H1 (cell line): Measurements from ENCODE around the gene TUBGCP4. TPM values are rescaled to one million over a fixed set of nuclear protein-coding genes. Genes with fewer than 3 reads are reported as not detected.

ENCODE experiments used
- CTCF ChIA-PET: fragments of 300-600 bp; sonication (Branson Sonifier 250); formaldehyde crosslinking; loops from one replicate; lab custom pipeline; 2021; ENCODE audit not compliant: partially characterized antibody; lab: Charles Lee
- POLR2A ChIA-PET: fragments of 300-600 bp; sonication (Branson Sonifier 250); formaldehyde crosslinking; loops from one replicate; lab custom pipeline; 2021; ENCODE audit warnings: inconsistent platforms; ENCODE audit not compliant: partially characterized antibody; lab: Charles Lee
- DNase-seq, 2 experiments: peaks; one replicate each; pipeline versions ENCODE4 v3.0.0 to v3.0.0-alpha.2; 2010 to 2022; ENCODE audit warnings: low spot score in 2 of 2, low read depth in 1 of 2, mixed read lengths in 1 of 2
- FAIRE-seq: peaks from 2 replicates; lab custom pipeline; 2011; peaks lifted over from hg19 to GRCh38; lab: Jason Lieb, UNC
- H2AFZ ChIP-seq: 2 replicates; pipeline ENCODE4 v1.8.1; 2012; ENCODE audit warnings: low read length, inconsistent platforms
- H2AK5ac ChIP-seq: 2 replicates; pipeline ENCODE4 v1.6.1; 2013; ENCODE audit warnings: low read depth, low read length
- H2BK120ac ChIP-seq: replicated peaks from 2 replicates; pipeline ENCODE3; 2013; ENCODE audit warnings: low read depth, low read length, inconsistent platforms
- H2BK12ac ChIP-seq: 2 replicates; pipeline ENCODE4 v1.6.1; 2013; ENCODE audit warnings: low read depth, low read length
- H2BK15ac ChIP-seq: 2 replicates; pipeline ENCODE4 v1.6.1; 2013; ENCODE audit warnings: low read length
- H2BK20ac ChIP-seq: 2 replicates; pipeline ENCODE4 v1.6.1; 2013; ENCODE audit warnings: low read length
- H2BK5ac ChIP-seq: 2 replicates; pipeline ENCODE4 v1.6.1; 2013; ENCODE audit warnings: low read depth, low read length
- H3K14ac ChIP-seq: 2 replicates; pipeline ENCODE4 v1.6.1; 2013; ENCODE audit warnings: inconsistent platforms; ENCODE audit not compliant: insufficient read length
- H3K18ac ChIP-seq: 2 replicates; pipeline ENCODE4 v1.6.1; 2013; ENCODE audit warnings: low read length; ENCODE audit errors: extremely low read depth
- H3K23ac ChIP-seq: 2 replicates; pipeline ENCODE4 v1.6.1; 2013; ENCODE audit warnings: inconsistent platforms; ENCODE audit not compliant: insufficient read length
- H3K23me2 ChIP-seq: 2 replicates; pipeline ENCODE4 v1.6.1; 2013; ENCODE audit warnings: low read depth, low read length
- H3K27ac ChIP-seq: 2 replicates; pipeline ENCODE4 v1.6.1; 2011; ENCODE audit warnings: low read depth, low read length, inconsistent platforms
- H3K27me3 ChIP-seq, 4 experiments: replicated peaks in 1 of 4; 1 replicate in 1 of 4; 2 replicates in 3 of 4; pipeline versions ENCODE4 v1.6.1 to v1.8.1; 2011 to 2013; ENCODE audit warnings: low read length in 3 of 4, mild to moderate bottlenecking in 3 of 4, inconsistent platforms in 2 of 4, mixed read lengths in 2 of 4, moderate library complexity in 1 of 4; ENCODE audit not compliant: control insufficient read depth in 3 of 4, insufficient read depth in 3 of 4; ENCODE audit errors: extremely low read depth in 1 of 4
- H3K36me3 ChIP-seq, 4 experiments: 2 replicates each; pipeline versions ENCODE4 v1.6.1 to v1.8.1; 2011 to 2013; ENCODE audit warnings: mild to moderate bottlenecking in 4 of 4, low read length in 3 of 4, moderate library complexity in 2 of 4, control low read depth in 1 of 4, inconsistent platforms in 1 of 4; ENCODE audit not compliant: insufficient read depth in 4 of 4, control insufficient read depth in 2 of 4
- H3K4ac ChIP-seq: replicated peaks from 2 replicates; pipeline ENCODE3; 2013; ENCODE audit warnings: low read length, low read depth, mixed read lengths, inconsistent platforms; ENCODE audit not compliant: insufficient read length
- H3K4me1 ChIP-seq, 4 experiments: replicated peaks in 1 of 4; 1 replicate in 1 of 4; 2 replicates in 3 of 4; pipeline versions ENCODE4 v1.6.1 to v1.8.1; 2011 to 2013; ENCODE audit warnings: low read length in 3 of 4, inconsistent platforms in 2 of 4, mixed read lengths in 1 of 4; ENCODE audit not compliant: insufficient read depth in 4 of 4, control insufficient read depth in 3 of 4
- H3K4me2 ChIP-seq, 2 experiments: 2 replicates each; pipeline versions ENCODE4 v1.6.1 to v1.8.1; 2011 to 2013; ENCODE audit warnings: low read depth in 2 of 2, low read length in 2 of 2, control low read depth in 1 of 2, inconsistent platforms in 1 of 2, mild to moderate bottlenecking in 1 of 2; ENCODE audit not compliant: insufficient read depth in 1 of 2
- H3K4me3 ChIP-seq, 4 experiments: fragments of 200-600, 300-600 bp in 1 of 4; sonication (generic), shearing (Covaris generic), sonication (Bioruptor Twin) in 1 of 4; 2 replicates each; pipeline versions ENCODE4 v1.5.1 to v1.8.1; 2011 to 2016; ENCODE audit warnings: low read length in 4 of 4, low read depth in 3 of 4, control low read depth in 2 of 4, inconsistent platforms in 2 of 4, mild to moderate bottlenecking in 2 of 4, mixed read lengths in 1 of 4, moderate library complexity in 1 of 4; ENCODE audit not compliant: insufficient read depth in 2 of 4; ENCODE audit errors: extremely low read depth in 1 of 4
- H3K56ac ChIP-seq: replicated peaks from 2 replicates; pipeline ENCODE3; 2013; ENCODE audit warnings: low read depth, mild to moderate bottlenecking, mixed read lengths, low read length, inconsistent platforms; ENCODE audit not compliant: insufficient read length
- H3K79me1 ChIP-seq: 2 replicates; pipeline ENCODE4 v1.6.1; 2013; ENCODE audit warnings: low read depth, low read length, control low read depth
- H3K79me2 ChIP-seq, 2 experiments: 2 replicates each; pipeline versions ENCODE4 v1.6.1 to v1.8.1; 2012 to 2013; ENCODE audit warnings: low read length in 2 of 2, mild to moderate bottlenecking in 2 of 2, inconsistent platforms in 1 of 2; ENCODE audit not compliant: insufficient read depth in 2 of 2, control insufficient read depth in 1 of 2
- H3K9ac ChIP-seq, 4 experiments: replicated peaks in 1 of 4; 1 replicate in 1 of 4; 2 replicates in 3 of 4; pipeline versions ENCODE4 v1.6.1 to v1.8.1; 2011 to 2013; ENCODE audit warnings: low read depth in 3 of 4, low read length in 3 of 4, control low read depth in 2 of 4, mild to moderate bottlenecking in 2 of 4, moderate library complexity in 2 of 4, inconsistent platforms in 1 of 4; ENCODE audit errors: extremely low read depth in 1 of 4
- H3K9me3 ChIP-seq, 2 experiments: 2 replicates each; pipeline versions ENCODE4 v1.6.1 to v1.8.1; 2012 to 2013; ENCODE audit warnings: mild to moderate bottlenecking in 2 of 2, moderate library complexity in 2 of 2, control low read depth in 1 of 2, inconsistent platforms in 1 of 2, low read depth in 1 of 2, low read length in 1 of 2, mixed read lengths in 1 of 2; ENCODE audit not compliant: insufficient read depth in 2 of 2
- H4K20me1 ChIP-seq, 2 experiments: replicated peaks in 1 of 2; 2 replicates each; pipeline versions ENCODE3 to v1.8.1; 2011 to 2013; ENCODE audit warnings: inconsistent platforms in 2 of 2, low read length in 2 of 2, mild to moderate bottlenecking in 1 of 2; ENCODE audit not compliant: insufficient read depth in 2 of 2, control insufficient read depth in 1 of 2
- H4K5ac ChIP-seq: 2 replicates; pipeline ENCODE4 v1.6.1; 2013; ENCODE audit warnings: low read length, low read depth, mixed read lengths, inconsistent platforms; ENCODE audit not compliant: insufficient read length
- H4K8ac ChIP-seq: 2 replicates; pipeline ENCODE4 v1.8.0; 2013; ENCODE audit warnings: mild to moderate bottlenecking, moderate library complexity, low read length, inconsistent platforms; ENCODE audit not compliant: insufficient read depth; ENCODE audit errors: extremely low read depth
- H4K91ac ChIP-seq: replicated peaks from 2 replicates; pipeline ENCODE3; 2013; ENCODE audit warnings: low read length, mixed read lengths, inconsistent platforms; ENCODE audit not compliant: insufficient read length
- ASH2L ChIP-seq: fragments of 200-600, 300-600 bp; sonication (generic); IDR thresholded peaks from one replicate; pipeline ENCODE4 v1.7.1; 2017; ENCODE audit warnings: low read length
- BCL11A ChIP-seq, 2 experiments: IDR thresholded peaks; one replicate each; pipeline ENCODE4 v1.6.1; 2011; ENCODE audit warnings: low read depth in 2 of 2, low read length in 2 of 2, mild to moderate bottlenecking in 2 of 2
- CBX8 ChIP-seq: fragments of 300-800, 300-1000 bp; sonication (generic); IDR thresholded peaks from 2 replicates; pipeline ENCODE4 v1.7.1; 2016; ENCODE audit warnings: low read depth, low read length, borderline replicate concordance
- CEBPB ChIP-seq: IDR thresholded peaks from 2 replicates; pipeline ENCODE4 v1.6.1; 2012; ENCODE audit warnings: low read depth, low read length
- CHD2 ChIP-seq: IDR thresholded peaks from 2 replicates; pipeline ENCODE4 v1.6.1; 2012; ENCODE audit warnings: low read length, improper control_type of control experiment
- CTBP2 ChIP-seq: IDR thresholded peaks from 2 replicates; pipeline ENCODE4 v1.7.0; 2011; ENCODE audit warnings: borderline replicate concordance, mild to moderate bottlenecking, moderate library complexity, mixed read lengths, low read length; ENCODE audit not compliant: insufficient read depth, insufficient read length
- EGR1 ChIP-seq: IDR thresholded peaks from 2 replicates; pipeline ENCODE4 v1.6.1; 2011; ENCODE audit warnings: low read depth, low read length, borderline replicate concordance
- JUN ChIP-seq: IDR thresholded peaks from 2 replicates; pipeline ENCODE4 v1.6.1; 2011; ENCODE audit warnings: low read depth, mild to moderate bottlenecking, improper control_type of control experiment, low read length
- KDM5A ChIP-seq: fragments of 200-600 bp; IDR thresholded peaks from 2 replicates; pipeline ENCODE4 v1.7.1; 2012; ENCODE audit warnings: mild to moderate bottlenecking, low read length, inconsistent platforms, mixed read lengths
- PHF8 ChIP-seq: fragments of 200-600 bp; sonication (generic); conservative IDR thresholded peaks from 2 replicates; pipeline ENCODE4 v1.7.1; 2012; ENCODE audit warnings: low read depth, mild to moderate bottlenecking, inconsistent platforms, low read length, moderate library complexity
- POLR2A ChIP-seq, 2 experiments: IDR thresholded peaks; 1 replicate in 1 of 2; 2 replicates in 1 of 2; pipeline ENCODE4 v1.6.1; 2011; ENCODE audit warnings: low read depth in 2 of 2, low read length in 2 of 2, mild to moderate bottlenecking in 2 of 2; ENCODE audit errors: control extremely low read depth in 1 of 2
- POLR2AphosphoS5 ChIP-seq: IDR thresholded peaks from 2 replicates; pipeline ENCODE4 v1.6.1; 2011; ENCODE audit warnings: low read depth, low read length
- POU5F1 ChIP-seq: IDR thresholded peaks from 2 replicates; pipeline ENCODE4 v1.6.1; 2011; ENCODE audit warnings: low read depth, mild to moderate bottlenecking, low read length, moderate library complexity
- RAD21 ChIP-seq, 2 experiments: IDR thresholded peaks in 1 of 2; conservative IDR thresholded peaks in 1 of 2; 2 replicates each; pipeline ENCODE4 v1.6.1; 2011; ENCODE audit warnings: low read depth in 2 of 2, low read length in 2 of 2, improper control_type of control experiment in 1 of 2, inconsistent platforms in 1 of 2, mild to moderate bottlenecking in 1 of 2, moderate library complexity in 1 of 2
- SIN3A ChIP-seq, 2 experiments: IDR thresholded peaks in 1 of 2; conservative IDR thresholded peaks in 1 of 2; 2 replicates each; pipeline ENCODE4 v1.6.1; 2011 to 2012; ENCODE audit warnings: low read length in 2 of 2, improper control_type of control experiment in 1 of 2, low read depth in 1 of 2, mild to moderate bottlenecking in 1 of 2
- SP1 ChIP-seq: IDR thresholded peaks from 2 replicates; pipeline ENCODE4 v1.6.1; 2011; ENCODE audit warnings: low read depth, low read length
- TEAD4 ChIP-seq: IDR thresholded peaks from 2 replicates; pipeline ENCODE4 v1.6.1; 2012; ENCODE audit warnings: low read depth, low read length, inconsistent platforms, mixed read lengths
- polyA plus RNA-seq, 7 experiments: library from polyadenylated mRNA; depleted of rRNA in 3 of 7; stranded (reverse) in 5 of 7; unstranded in 2 of 7; fragments of >200 nt in 5 of 7; fragments of 200-250 nt in 2 of 7; gene quantifications; 1 replicate in 5 of 7; 2 replicates in 1 of 7; 4 replicates in 1 of 7; pipeline versions ENCODE4 v1.2.1 to v1.2.3, GENCODE V29; 2011 to 2013; ENCODE audit warnings: missing spikeins in 2 of 7, mixed read lengths in 2 of 7
- total RNA-seq: library from RNA; stranded (reverse); fragmentation: NEBNext Ultra II Directional; extraction: Animal tissue kit (Norgen Biotek cat#: 25700); gene quantifications from 2 replicates; pipeline ENCODE4 v1.2.1, GENCODE V29; 2021

The TUBGCP4 gene
- total and polyA plus RNA-seq, 2 of the 8 experiments (the other 6 are each of a cell fraction or from before 2014, with no cell fraction given) = 7.3 to 23.4 TPM

DNA sequence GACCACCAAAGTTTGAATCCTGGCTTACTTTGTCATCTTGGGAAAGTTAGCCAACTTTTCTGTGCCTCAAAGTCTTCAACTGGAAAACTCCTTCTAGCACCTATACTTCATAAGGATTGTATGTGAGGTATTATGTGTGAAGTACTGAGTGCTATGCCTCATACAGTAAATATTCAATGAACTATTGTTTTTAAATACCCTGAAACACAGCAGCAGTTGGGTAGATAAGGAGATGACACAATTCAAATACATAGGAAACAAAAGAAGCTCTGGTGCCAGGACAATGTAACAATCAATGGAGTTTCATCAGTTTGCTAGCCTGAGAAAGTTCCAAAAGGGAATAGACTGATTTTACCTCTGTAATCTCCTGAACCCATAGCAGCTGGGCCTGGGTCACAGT is 43.3 kb downstream of the TUBGCP4 start:
- Histone ChIP-seq H3K23me2 (no peaks in the 10 kb centered on the region), H3K79me2 (no peaks in the 10 kb centered on the region), H4K91ac (no peak overlapping the region), H3K56ac (no peak overlapping the region), H4K20me1 (peaks cover 6 to 10% of the 10 kb centered on the region in 2 experiments), H3K27me3 (no peaks in the 10 kb centered on the region), H2BK5ac (no peak overlapping the region), H2BK120ac (no peak overlapping the region), H3K9ac (no peak overlapping the region), H2AFZ (no peak overlapping the region), H3K23ac (no peak overlapping the region), H2BK12ac (no peak overlapping the region), H3K4ac (no peak overlapping the region), H4K5ac (no peak overlapping the region), H2BK15ac (no peak overlapping the region), H2AK5ac (no peak overlapping the region), H3K4me3 (no peak overlapping the region), H3K9me3 (no peaks in the 10 kb centered on the region), H3K18ac (no peak overlapping the region), H3K14ac (no peak overlapping the region), H2BK20ac (no peak overlapping the region), H3K79me1 (no peaks in the 10 kb centered on the region), H3K4me2 (no peak overlapping the region), H3K27ac (no peak overlapping the region), H3K4me1 (no peaks in the 10 kb centered on the region), H4K8ac (no peak overlapping the region), H3K36me3 (peaks cover 32 to 79% (median 61%) of the 10 kb centered on the region in 4 experiments)
- ChIA-PET CTCF (interaction anchor here (1.4 kb wide), 1 partner anchor 38 kb away, joined by 4 read pairs; no protein-coding TSS in a partner anchor), POLR2A (no interaction called here)
- DNase-seq (no peak), FAIRE-seq (no peak)
- TF ChIP-seq CHD2 = no peak
- TF ChIP-seq ASH2L = no peak
- no peak for TF ChIP-seq BCL11A (IDR thresholded peaks at IDR 0.05; ENCODE audit: low read depth in 2 of 2, low read length in 2 of 2)
- no peak for TF ChIP-seq KDM5A
- no peak for TF ChIP-seq CBX8
- no peak for TF ChIP-seq POLR2AphosphoS5
- TF ChIP-seq RAD21 (IDR thresholded peaks at IDR 0.05 in 1 of 2, conservative IDR thresholded peaks at IDR 0.05 in 1 of 2; ENCODE audit: low read depth in 2 of 2, low read length in 2 of 2) = no peak
- no peak for TF ChIP-seq SIN3A (conservative IDR thresholded peaks at IDR 0.05 in 1 of 2, IDR thresholded peaks at IDR 0.05 in 1 of 2; ENCODE audit: low read depth in 1 of 2, low read length in 2 of 2)
- no peak for TF ChIP-seq TEAD4
- TF ChIP-seq EGR1 = no peak
- TF ChIP-seq CTBP2 = no peak
- no peak for TF ChIP-seq SP1
- no peak for TF ChIP-seq PHF8
- TF ChIP-seq CEBPB = no peak
- no peak for TF ChIP-seq POU5F1
- no peak for TF ChIP-seq POLR2A (IDR thresholded peaks at IDR 0.05; ENCODE audit: control extremely low read depth in 1 of 2, low read depth in 2 of 2, low read length in 2 of 2)
- no peak for TF ChIP-seq JUN
